ENCODE results near the gene OR56B1.
"Not testable (repeated sequence)": the region's sequence is repeated elsewhere in the genome, so short reads cannot be mapped to it uniquely, and the experiment has no call there.

Gene OR56B1

DNA sequence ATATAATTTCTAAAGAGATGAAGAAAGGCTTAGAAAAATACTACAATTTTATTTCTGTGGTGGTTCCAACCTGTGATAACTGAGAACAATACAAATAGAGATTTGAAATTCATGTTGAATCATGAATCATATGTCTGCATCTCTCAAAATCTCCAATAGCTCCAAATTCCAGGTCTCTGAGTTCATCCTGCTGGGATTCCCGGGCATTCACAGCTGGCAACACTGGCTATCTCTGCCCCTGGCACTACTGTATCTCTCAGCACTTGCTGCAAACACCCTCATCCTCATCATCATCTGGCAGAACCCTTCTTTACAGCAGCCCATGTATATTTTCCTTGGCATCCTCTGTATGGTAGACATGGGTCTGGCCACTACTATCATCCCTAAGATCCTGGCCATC is at the start of gene OR56B1:
OR56B1 (plus strand) TSS at position 53 of the 400 bp plus-strand sequence; CDS start at position 122, 69 bp downstream.
- DNase-seq (ENCODE audit: low read depth in 2 of 2) = no peak

- DNase-seq (ENCODE audit: low read depth in 2 of 2) = no peak
These were observed 47.8 kb upstream of the OR56B1 start for GRCh38 chr11:5688482-5688881.

DNA sequence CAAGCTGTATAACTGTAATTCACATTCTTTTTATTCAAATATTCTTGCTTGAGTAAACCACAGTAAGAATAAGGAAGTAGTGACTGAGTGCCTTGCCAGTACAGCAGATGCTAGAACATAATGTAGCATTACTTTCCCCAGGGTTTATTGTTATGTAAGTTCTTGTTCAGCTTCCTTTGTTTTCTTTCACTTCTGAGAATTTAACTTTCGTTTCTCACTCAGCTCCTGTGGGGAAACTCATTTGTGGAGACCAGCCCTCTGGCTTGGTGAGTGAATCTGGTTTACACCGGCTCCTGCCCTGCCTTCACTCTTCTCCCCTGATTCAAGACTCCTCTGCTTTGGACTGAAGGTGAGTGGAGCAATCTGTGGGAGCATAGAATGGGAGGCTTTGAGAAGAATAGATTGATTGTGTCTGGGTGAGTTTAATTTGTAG is 46.7 kb upstream of the OR56B1 start, which contains the start of gene TRIM22:
TRIM22 (plus strand) TSS at position 240 of the 433 bp plus-strand sequence. CDS start 6,443 bp downstream, outside the sequence.
- DNase-seq (ENCODE audit: low read depth in 2 of 2) = peak in 1 of 2 donors; percentile 31

DNA sequence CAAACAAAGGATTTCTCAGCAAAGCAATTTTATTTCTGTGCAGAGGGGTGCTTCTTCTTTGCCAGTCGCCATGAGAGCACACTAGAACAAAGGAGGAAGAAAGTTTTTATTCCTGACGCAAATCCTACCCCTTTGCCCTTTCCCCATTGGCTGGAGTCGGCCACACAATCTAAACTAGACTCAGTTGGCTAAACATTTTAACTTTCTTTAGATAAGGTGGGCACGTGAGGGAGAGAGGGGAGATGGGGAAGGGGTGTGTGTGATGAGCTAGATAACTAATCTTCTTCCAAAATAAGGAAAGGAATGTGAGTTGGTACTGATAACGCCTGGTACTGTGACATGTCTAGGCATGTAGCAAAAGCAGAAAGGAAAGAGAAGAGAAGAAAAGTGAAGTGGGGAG is 46.0 kb upstream of the OR56B1 start:
- DNase-seq (ENCODE audit: low read depth in 2 of 2) = no peak

GRCh38 chr11:5690736-5691135 is 45.5 kb upstream of the OR56B1 start:
- DNase-seq (ENCODE audit: low read depth in 2 of 2) = no peak

DNA sequence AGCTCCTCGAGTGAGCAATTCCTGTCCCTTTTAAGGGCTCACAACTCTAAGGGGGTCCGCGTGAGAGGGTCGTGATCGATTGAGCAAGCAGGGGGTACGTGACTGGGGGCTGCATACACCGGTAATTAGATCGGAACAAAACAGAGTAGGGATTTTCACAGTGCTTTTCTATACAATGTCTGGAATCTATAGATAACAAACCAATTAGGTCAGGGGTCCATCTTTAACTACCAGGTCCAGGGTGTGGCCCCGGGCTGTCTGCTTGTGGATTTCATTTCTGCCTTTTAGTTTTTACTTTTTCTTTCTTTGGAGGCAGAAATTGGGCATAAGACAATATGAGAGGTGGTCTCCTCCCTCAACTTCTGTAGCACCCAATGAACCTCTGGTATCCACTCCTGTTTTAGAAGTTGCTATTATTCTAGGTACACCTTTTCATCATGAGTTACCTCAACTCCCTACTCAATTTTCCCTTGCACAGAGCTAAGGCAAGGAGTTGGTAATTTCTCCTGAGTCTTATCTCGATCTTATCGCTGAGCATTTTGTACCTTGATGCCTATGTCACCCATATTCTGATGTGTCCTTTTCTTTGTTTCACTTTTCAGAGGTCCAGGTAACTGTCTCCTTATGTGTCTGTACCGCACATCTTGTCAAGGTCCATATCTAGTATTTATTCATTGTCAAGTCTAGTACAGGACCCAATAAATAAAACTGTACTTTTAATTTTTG is 44.8 kb upstream of the OR56B1 start:
- not testable (repeated sequence) for DNase-seq (ENCODE audit: low read depth in 2 of 2)

GRCh38 chr11:5691964-5692361 is 44.3 kb upstream of the OR56B1 start:
- no peak for DNase-seq (ENCODE audit: low read depth in 2 of 2)

- no peak for DNase-seq (ENCODE audit: low read depth in 2 of 2)
These were observed 41.6 kb upstream of the OR56B1 start for GRCh38 chr11:5694642-5695041.

GRCh38 chr11:5695580-5695979 is 40.7 kb upstream of the OR56B1 start:
- no peak for DNase-seq (ENCODE audit: low read depth in 2 of 2)

DNA sequence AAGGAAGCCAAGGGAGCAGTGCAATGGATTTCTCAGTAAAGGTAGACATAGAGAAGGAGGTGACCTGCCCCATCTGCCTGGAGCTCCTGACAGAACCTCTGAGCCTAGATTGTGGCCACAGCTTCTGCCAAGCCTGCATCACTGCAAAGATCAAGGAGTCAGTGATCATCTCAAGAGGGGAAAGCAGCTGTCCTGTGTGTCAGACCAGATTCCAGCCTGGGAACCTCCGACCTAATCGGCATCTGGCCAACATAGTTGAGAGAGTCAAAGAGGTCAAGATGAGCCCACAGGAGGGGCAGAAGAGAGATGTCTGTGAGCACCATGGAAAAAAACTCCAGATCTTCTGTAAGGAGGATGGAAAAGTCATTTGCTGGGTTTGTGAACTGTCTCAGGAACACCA is 40.0 kb upstream of the OR56B1 start:
- DNase-seq (ENCODE audit: low read depth in 2 of 2) = no peak

DNA sequence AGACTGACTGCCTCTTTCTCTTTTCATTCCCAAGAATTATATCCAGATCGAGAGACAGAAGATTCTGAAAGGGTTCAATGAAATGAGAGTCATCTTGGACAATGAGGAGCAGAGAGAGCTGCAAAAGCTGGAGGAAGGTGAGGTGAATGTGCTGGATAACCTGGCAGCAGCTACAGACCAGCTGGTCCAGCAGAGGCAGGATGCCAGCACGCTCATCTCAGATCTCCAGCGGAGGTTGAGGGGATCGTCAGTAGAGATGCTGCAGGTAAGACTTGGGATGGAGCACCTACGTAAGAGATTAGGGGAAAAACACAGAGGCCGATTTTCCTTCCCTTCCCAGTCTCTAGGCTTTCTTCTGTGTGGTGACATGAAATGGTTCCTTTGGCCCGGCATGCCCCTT is 38.0 kb upstream of the OR56B1 start:
- DNase-seq (ENCODE audit: low read depth in 2 of 2) = no peak

DNA sequence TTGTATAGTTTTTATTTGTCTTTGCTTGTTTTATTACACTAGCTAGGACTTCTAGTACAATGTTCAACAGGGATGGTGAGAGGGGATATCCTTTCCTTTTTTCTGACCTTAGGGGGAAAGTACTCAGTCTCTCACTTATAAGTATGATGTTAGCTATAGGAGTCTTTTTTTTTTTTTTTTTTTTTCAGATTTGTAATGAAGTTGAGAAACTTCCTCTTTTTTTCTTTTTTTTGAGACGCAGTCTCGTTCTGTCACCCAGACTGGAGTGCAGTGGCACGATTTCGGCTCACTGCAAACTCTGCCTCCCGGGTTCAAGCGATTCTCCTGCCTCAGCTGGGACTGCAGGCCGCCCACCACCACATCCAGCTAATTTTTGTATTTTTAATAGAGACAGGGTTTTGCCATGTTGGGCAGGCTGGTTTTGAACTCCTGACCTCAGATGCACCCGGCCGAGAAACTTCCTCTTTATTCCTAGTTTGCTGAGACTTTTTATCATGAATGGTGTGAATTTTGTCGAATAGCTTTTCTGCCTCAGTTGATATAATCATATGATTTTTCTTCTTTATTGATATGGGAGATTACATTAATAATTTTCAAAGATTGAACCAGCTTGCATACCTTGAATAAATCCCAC is 35.7 kb upstream of the OR56B1 start:
- no peak for DNase-seq (ENCODE audit: low read depth in 2 of 2)

DNA sequence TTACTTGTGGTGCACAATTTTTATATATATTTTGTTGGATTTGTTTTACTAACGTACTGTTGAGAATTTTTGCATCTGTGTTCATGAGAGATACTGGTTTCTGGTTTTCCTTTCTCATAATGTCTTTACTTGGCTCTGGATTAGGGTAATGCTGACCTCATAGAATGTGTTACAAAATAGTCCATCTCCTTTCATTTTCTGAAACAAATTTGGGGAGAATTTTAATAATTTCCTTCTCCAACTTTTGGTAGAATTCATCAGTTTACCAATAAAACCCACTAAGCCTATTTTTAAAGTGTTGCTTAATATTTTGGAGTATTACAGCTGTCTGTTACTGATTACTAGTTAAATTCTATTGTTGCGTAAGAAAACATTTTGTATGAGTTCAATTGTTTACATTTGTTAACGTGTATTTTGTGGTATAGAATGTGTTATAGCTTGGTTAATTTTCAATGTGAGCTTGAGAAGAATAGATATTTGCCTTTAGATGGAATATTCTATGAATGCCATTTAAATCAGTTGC is 35.1 kb upstream of the OR56B1 start:
- no peak for DNase-seq (ENCODE audit: low read depth in 2 of 2)

- DNase-seq (ENCODE audit: low read depth in 2 of 2) = no peak
These were observed 32.3 kb upstream of the OR56B1 start for GRCh38 chr11:5703741-5704536.

DNA sequence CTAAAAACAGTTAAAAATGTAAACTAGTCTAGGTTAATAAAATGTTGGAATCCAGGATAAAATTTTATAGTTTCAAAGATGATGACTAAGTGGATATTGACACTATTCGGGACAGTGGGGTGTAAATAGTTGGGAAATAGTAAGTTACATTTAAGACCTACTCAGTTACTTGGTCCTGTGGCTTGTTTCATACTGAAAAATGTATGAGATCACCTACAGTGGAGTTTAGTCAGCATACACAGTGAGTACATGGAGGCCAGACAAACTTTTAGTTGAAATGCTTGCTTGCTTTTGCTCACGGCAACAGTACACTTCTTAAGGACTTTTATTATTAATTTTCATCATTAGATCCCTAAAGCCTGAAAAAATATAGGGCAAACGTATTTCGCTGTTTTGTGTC is 30.6 kb upstream of the OR56B1 start:
- no peak for DNase-seq (ENCODE audit: low read depth in 2 of 2)

GRCh38 chr11:5712507-5712906 is 23.7 kb upstream of the OR56B1 start:
- no peak for DNase-seq (ENCODE audit: low read depth in 2 of 2)

- DNase-seq (ENCODE audit: low read depth in 2 of 2) = no peak
These were observed 22.6 kb upstream of the OR56B1 start for GRCh38 chr11:5713695-5714094.

- DNase-seq (ENCODE audit: low read depth in 2 of 2) = not testable (repeated sequence)
These were observed 19.7 kb upstream of the OR56B1 start for GRCh38 chr11:5716518-5716917.

DNA sequence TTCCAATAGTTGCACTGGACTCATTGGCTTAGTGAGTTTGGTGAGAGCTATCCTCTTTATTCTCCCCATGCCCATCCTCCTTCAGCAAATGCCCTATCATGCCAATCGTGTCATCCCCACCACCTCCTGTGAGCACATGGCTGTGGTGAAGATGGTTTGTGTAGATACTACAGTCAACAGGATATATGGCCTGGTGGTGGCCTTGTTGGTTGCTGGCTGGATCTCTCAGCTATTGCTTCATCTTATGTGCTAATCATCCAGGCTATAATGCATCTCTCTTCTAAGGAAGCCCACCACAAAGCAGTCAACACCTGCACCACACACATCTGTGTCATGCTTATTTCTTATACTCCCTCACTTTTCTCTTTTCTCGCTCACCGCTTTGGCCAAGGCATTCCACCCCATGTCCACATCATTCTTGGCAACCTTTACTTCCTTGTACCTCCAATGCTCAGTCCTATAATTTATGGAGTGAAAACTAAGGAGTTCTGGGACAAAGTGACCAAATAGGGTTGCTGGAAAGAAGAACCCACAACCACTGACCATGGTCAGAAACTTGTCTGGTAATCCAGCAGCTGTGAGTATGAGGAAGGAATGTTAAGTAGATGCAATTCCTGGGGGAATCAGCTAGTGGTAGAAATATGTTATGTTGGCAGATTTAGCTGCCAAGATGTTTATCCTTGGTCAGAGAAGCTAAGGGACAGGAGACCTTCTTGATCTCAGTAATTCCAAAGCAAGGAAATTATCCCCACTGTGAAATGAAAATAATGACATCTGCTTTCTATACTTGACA is 16.3 kb upstream of the OR56B1 start:
- DNase-seq (ENCODE audit: low read depth in 2 of 2) = no peak

GRCh38 chr11:5722622-5723021 is 13.6 kb upstream of the OR56B1 start:
- no peak for DNase-seq (ENCODE audit: low read depth in 2 of 2)

- no peak for DNase-seq (ENCODE audit: low read depth in 2 of 2)
These were observed 9.9 kb upstream of the OR56B1 start for GRCh38 chr11:5726351-5726750.
